ENCODE measurements around the gene SMIM38.

SMIM38 gene

GRCh38 chr11:69193629-69194028, 37.9 kb downstream of the SMIM38 start:
- no peak for TF ChIP-seq CTCF (conservative IDR thresholded peaks at IDR 0.05; ENCODE audit: low read depth, low read length)
- H3K4me3 ChIP-seq (ENCODE audit: low read depth, low read length), result no peak overlapping the region
- no peak for DNase-seq (ENCODE audit: low read depth)

- TF ChIP-seq CTCF (conservative IDR thresholded peaks at IDR 0.05; ENCODE audit: low read depth, low read length), result no peak
- DNase-seq (ENCODE audit: low read depth), result no peak
These were observed 38.7 kb downstream of the SMIM38 start for GRCh38 chr11:69194396-69194795.

GRCh38 chr11:69194956-69195355, 39.2 kb downstream of the SMIM38 start:
- H3K4me3 ChIP-seq (ENCODE audit: low read depth, low read length), result no peak overlapping the region
- DNase-seq (ENCODE audit: low read depth), result no peak
- no peak for TF ChIP-seq CTCF (conservative IDR thresholded peaks at IDR 0.05; ENCODE audit: low read depth, low read length)

More at GRCh38 chr11:69194396-69194795, 38.7 kb downstream of the SMIM38 start:
- no peak overlapping the region for H3K4me3 ChIP-seq (ENCODE audit: low read depth, low read length)

- H3K4me3 ChIP-seq (ENCODE audit: low read depth, low read length), result no peak overlapping the region
- no peak for DNase-seq (ENCODE audit: low read depth)
- no peak for TF ChIP-seq CTCF (conservative IDR thresholded peaks at IDR 0.05; ENCODE audit: low read depth, low read length)
These were observed 40.4 kb downstream of the SMIM38 start for GRCh38 chr11:69195824-69196782.

- no peak for TF ChIP-seq CTCF (conservative IDR thresholded peaks at IDR 0.05; ENCODE audit: low read depth, low read length)
- DNase-seq (ENCODE audit: low read depth), result no peak
- no peak overlapping the region for H3K4me3 ChIP-seq (ENCODE audit: low read depth, low read length)
These were observed 41.0 kb downstream of the SMIM38 start for GRCh38 chr11:69196783-69197169.

GRCh38 chr11:69198891-69199582, 43.3 kb downstream of the SMIM38 start:
- DNase-seq (ENCODE audit: low read depth), result no peak
- no peak for TF ChIP-seq CTCF (conservative IDR thresholded peaks at IDR 0.05; ENCODE audit: low read depth, low read length)
- no peak overlapping the region for H3K4me3 ChIP-seq (ENCODE audit: low read depth, low read length)

Data from choroid plexus epithelial cell (primary cell).